HG02852 (cell line): ENCODE data around the gene L3MBTL2.

ENCODE experiments used
- ATAC-seq: cut with Tn5 transposase; IDR thresholded peaks from one replicate; pipeline ENCODE4 v1.9.1; 2021; ENCODE audit warnings: mild to moderate bottlenecking, moderate library complexity; ENCODE audit not compliant: unreplicated experiment

The L3MBTL2 gene

GRCh38 chr22:41264408-41264941, 59.4 kb downstream of the L3MBTL2 start:
- ATAC-seq, result no peak

GRCh38 chr22:41267958-41268357, 62.8 kb downstream of the L3MBTL2 start:
- ATAC-seq, result no peak

GRCh38 chr22:41271787-41272186, 66.7 kb downstream of the L3MBTL2 start:
- ATAC-seq, result no peak

- no peak for ATAC-seq
These were observed 68.0 kb downstream of the L3MBTL2 start for GRCh38 chr22:41273128-41273527.

- ATAC-seq, result no peak
These were observed 69.7 kb downstream of the L3MBTL2 start for GRCh38 chr22:41274856-41275255.

- ATAC-seq, result no peak
These were observed 75.0 kb downstream of the L3MBTL2 start for GRCh38 chr22:41280065-41280464.

- ATAC-seq, result no peak
These were observed 75.7 kb downstream of the L3MBTL2 start for GRCh38 chr22:41280854-41281253.
